GM19239 (cell line): ENCODE measurements around the gene PKD1.

ENCODE experiments used
- DNase-seq: peaks from one replicate; pipeline ENCODE4 v3.0.0; 2011; ENCODE audit warnings: low spot score; ENCODE audit not compliant: insufficient read length
- FAIRE-seq: peaks from 2 replicates; lab custom pipeline; 2011; peaks lifted over from hg19 to GRCh38; lab: Jason Lieb, UNC

The PKD1 gene

DNA sequence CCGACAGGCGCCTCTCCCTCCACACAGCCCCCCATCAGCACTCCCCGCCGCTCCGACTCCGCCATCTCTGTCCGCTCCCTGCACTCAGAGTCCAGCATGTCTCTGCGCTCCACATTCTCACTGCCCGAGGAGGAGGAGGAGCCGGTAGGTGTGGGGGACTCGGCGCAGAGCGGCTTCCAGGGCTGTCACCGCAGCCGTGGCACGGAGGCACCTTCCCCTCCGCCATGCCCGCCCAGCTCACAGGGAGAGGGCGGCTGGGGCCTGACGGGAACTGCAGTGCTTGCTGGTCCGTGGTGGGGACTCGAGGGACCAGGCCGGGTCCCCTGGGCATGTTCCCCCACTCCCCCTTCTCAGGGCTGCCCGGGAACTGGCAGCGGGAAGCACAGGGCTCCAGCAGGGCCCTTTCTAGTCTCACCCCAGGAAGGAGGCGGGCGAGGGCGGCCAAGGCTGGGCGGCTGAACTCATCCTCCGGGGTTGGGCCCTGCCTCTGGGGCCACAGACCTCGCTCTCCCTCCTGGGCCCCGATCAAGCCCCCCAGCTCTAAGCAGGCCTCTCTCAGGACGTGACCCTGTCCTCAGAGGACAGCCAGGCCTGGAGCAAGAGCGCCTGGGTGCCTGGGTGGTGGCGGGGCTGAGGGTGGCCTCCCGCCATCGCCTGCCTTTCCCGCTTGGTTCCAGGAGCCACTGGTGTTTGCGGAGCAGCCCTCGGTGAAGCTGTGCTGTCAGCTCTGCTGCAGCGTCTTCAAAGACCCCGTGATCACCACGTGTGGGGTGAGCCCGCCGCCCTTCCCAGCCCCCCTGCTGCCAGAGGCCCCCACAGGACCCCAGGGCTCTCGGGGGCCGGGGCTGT, 35.1 kb upstream of the PKD1 start:
- FAIRE-seq: no peak

DNA sequence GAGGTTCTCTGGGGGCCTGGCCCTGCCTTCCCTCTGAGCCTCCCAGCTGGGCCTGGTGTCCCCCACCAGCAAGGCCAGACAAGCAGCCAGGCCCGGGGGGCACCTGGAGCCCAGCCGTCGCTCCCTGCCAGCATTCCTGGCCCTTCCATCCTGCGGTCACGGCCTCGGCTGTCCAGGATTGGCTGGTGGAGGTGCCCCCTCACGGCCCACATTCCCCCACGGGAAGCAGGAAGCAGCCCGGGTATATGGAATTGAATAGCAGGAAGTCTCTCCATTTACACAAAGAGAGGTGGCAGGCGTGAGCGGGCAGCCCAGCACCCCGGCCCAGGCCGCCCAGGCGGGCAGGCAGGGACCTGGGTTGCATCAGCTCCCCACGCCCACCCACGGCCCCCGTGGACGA, 34.4 kb upstream of the PKD1 start:
- FAIRE-seq (no peak), DNase-seq (no peak)

More for the DNA sequence above, 35.1 kb upstream of the PKD1 start:
- no peak for DNase-seq

DNA sequence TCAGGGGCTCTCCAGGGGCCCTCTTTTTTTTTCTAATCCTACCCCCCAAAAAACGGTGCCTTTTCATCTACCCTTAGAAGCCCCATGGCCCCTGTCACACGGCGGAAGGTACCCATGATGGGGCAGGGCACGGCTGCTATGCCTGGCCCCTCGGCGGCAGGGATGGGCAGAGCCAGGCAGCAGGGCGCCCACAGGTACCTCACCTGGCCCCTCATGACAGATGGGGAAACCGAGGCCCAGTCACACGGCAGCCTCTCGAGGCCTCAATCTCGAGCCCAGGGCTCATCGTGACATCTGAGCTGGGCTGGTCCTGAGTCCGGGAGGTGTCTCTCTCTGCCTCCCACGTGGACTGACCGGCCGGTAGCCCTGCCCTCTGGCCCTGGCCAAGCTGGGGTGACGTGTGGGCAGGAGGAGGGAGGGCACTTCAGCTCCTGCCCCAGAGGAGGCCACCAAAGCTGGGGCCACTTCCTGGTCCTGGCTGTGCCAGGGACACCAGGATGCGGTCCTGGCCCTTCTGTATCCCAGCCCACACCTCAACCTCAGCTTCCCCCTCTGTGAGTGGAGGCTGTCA, 31.5 kb upstream of the PKD1 start:
- no peak for FAIRE-seq

DNA sequence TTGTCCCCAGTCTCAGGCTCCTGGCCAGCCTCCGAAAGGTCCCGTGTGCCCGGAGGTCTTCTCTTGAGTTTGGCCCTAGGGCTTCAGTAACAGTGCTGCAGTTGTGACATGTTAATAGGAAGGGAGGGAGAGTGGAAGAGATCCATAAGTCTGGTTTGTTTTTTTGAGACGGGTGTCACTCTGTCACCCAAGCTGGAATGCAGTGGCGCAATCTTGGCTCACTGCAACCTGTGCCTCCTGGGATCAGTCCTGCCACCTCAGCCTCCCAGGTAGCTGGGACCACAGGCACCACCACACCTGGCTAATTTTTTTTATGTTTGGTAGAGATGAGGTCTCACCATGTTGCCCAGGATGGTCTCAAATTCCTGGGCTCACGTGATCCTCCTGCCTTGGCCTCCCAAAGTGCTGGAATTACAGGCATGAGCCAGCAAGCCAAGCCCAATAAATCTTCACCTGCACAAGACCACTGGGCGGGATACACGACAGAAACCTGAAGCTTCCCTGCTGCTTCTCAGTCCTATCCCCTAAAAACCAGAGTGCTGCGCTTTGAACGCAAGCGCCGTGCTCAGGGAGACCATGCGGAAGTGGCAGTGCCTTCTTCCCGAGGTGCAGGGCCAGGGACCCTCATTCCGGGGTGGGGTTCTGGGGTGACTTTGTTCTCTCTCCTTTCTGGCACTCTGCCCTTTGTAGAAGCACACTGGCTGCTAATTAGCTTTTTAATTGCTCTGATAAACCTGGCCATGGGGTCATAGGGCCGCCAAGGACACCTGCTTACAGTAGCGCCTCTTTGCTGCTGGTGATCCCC, 30.8 kb upstream of the PKD1 start:
- no peak for DNase-seq
- FAIRE-seq: no peak

More for the DNA sequence above, 31.5 kb upstream of the PKD1 start:
- no peak for DNase-seq

DNA sequence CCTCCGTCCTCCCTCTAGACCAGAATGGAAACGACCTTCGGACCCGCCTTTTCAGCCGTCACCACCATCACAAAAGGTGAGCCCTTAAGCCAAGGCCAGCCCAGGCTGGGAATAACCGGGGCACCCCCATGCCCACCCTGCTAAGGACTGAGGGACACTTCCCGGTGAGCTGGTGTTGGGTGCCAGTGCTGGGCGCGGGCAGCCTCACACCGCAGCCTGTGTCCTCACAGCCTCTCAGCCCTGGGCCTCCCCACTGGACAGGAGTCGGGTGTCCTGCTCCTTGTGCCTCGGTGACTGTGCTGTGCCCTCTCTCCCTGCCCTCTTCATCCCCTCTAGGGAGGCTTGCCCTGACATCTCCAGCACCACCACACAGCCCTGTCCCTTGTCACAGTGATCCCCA, 30.2 kb upstream of the PKD1 start:
- FAIRE-seq (no peak), DNase-seq (no peak)

DNA sequence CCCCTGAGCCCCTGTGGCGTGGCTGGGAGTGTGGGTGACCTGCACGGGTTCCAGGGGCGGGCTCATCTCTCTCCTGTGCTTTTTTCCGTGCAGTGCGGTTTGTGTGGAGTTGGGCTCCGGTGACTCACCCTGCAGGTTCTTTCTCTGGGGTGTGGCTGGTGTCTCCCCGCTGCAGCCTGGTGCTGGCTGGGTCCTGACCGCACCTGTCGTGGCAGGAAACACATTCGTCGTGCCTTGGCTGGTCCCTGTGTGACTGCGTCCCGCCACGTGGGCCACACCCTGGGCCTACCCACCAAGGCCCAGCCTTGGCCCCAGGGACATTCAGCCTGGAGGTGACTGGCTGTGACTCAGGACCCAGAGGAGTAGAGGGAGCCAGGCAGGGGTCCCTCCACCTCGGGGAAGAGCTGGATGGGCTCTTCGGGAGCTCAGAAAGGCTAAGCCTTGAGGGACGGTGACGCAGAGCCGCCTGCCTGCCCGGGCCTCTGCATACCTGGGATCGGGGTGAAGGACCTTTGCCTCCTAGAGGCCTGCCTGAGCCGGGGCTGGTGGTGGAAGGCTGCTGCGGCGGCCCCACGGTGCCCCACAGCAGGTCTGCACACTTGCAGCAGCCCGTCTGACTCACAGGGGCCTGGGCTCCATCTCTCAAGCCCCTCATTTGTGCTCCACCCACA, 27.6 kb upstream of the PKD1 start:
- no peak for DNase-seq
- no peak for FAIRE-seq

DNA sequence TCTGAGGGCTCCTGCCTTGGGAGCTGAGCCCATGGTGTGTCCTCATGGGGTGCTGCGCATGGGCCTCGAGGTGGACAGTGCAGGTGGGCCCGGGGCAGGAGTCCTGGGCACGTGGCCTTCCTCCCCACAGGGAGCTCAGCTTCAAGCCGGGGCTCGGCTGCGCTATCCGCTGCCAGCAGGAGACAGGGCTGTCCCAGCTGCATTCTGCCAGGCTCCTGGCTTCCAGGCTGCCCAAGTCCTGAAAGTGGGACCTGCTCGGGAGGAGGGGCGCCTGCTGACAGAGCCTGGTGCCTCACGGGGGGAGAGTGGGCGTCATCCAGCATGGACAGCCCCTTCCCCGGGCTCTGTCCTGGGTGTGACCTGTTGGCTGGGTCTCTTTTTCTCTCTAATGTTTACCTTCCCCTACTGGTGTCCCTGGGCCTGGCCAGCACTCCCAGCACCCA, 27.0 kb upstream of the PKD1 start:
- FAIRE-seq (no peak), DNase-seq (no peak)

DNA sequence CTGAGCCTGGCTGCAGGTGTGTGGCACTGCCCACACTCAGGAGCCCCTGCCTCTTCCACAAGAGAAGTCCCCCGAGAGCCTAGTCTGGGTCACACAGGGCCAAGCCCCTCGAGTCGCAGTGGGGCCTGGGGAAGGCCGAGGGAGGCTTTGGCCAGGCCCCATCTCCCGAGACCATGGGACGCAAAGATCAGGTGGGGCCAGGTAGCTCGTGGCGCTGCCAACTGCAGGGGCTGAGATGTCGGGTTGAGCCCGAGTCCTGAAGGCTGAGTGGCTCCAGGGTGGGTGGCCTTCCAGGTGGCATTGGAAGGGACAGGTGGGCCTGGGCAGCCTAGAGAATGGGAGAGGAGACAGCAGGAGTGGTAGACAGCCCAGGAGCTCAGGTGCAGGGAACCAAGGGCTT, 26.2 kb upstream of the PKD1 start:
- no peak for FAIRE-seq
- DNase-seq: no peak

DNA sequence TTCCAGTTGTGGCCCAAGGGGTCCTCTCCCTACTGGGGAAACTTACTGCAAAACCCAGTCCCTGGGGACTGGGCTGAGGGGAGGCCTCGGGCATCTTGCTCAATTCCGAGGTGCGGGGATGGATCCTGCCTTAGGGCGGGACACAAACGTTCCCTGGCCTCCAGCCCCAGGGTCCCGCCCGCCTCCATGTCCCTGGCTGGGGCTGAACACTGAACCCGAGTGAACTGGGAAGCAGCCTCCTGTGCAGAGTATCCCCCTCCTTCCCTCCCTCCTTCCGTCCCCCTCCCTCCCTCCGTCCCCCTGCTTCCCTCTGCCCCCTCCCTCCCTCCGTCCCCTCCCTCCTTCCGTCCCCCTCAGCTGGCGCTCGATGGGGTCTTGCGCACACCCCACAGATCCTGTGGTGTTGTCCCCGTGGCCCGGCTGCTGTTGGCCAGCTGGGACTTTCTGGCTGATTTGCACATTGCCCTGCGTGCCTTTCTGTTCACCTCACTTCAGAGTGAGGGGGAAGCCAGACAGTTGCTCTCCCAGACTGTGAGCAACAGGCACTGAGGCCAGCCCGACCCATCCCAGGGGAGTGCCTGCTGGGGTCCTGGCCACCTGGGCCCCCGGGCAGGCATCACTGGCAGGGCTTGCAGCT, 25.3 kb upstream of the PKD1 start:
- FAIRE-seq (no peak), DNase-seq (no peak)

DNA sequence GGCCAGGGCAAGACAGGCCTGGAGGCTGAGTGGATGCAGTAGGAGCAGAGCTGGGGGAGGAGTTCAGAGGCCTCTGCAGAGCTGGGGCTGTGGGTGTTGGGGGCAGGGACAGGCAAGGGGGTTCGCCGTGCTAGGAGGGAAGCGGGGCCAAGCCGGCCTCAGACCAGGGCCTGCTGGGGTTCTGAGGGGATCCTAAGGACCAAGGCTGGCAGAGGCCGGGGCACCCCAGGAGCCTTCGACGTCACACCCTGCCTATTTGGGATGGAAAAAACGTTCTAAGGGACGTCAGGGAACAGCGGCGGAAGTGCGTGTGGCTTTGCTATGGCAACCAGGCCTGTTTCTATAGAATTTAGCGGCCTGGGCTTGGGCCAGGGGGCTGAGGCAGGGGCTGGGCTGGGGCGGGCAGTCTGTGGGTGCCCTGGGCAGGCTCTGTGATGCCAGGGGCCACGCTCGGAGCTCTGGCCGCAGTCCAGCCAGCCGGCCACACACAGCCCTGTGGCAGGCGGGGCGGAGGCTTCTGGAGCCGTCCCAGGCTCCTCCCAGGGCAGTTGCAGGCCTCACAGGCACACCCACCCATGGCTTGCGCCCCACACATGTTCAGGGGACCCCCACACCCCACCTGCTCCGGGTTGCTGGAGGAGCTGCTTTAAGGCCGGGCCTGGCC, 23.6 kb upstream of the PKD1 start:
- DNase-seq (no peak), FAIRE-seq (no peak)

DNA sequence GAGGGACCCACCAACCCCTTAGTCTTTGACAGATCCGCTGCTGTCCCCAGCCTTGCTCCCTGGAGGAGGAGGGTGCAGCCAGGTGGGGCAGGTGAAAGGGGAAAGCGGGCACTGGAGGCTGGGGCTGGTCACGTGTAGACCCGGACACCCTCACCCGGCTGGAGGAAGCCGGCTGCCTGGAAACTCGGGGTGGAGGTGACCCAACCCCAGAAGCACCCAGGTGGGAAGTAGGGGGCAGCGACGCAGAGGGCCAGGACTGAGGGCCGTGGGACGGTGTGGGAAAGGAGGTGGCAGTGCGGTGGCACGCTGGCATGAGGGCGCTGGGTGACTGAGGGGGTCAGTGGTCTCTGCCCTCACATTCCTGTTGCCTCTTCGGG, 22.6 kb upstream of the PKD1 start:
- no peak for DNase-seq
- FAIRE-seq: no peak

DNA sequence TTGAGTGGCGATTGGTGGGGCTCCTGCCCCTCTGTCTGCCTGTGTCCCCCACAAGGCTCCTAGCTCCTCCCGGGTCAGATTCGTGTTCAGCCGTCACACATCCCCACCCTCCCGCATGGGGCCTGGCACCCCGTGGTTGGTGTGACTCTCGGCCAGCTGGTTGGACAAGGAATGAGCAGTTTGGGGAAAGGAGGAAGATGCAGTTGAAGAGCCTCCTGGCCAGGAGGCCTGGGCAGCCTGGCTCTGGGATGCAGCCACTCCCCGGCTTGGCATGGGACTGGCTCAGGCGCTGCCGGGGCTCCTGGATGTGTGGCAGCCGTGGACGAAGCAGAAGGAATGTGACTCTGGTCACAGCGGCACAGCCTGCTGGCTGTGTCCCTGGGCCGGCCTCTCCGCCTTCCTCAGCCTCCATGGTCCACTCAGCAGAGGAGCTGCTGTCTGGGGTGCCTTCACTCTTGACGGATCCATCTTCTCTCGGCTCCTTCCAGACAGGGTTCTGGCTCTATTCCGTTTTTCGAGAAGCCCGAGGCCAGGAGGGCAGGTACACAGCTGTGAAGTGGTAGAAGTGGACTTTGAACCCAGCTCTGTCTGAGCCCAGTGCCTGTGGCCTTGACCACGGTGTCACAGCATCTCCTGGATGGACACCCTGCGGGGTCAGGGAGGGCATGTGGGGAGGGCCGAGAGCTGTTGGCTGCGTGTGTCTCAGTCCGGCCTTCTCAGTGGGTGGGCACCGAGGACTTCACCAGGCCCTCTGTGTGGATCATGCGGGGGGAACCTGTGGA, 22.0 kb upstream of the PKD1 start:
- no peak for DNase-seq
- no peak for FAIRE-seq

DNA sequence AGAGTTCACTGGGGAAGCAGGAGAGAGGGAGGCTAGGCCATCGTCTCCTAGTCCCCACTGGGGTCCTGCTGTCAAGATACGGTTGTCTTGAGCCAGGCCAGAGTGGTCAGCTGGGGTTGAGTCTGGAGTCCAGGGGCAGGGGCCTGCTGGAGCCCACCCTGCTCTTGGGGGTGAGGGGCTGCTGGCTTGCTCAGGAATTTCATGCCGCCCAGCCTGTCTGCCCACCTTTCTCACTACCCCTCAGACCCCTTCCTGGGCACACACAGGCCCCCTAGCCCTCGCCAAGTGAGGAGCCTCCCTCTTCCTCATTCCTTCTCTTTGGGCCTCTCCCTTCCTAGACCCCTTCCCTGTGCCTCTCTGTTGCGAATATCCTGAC, 21.1 kb upstream of the PKD1 start:
- FAIRE-seq: no peak
- DNase-seq: no peak

DNA sequence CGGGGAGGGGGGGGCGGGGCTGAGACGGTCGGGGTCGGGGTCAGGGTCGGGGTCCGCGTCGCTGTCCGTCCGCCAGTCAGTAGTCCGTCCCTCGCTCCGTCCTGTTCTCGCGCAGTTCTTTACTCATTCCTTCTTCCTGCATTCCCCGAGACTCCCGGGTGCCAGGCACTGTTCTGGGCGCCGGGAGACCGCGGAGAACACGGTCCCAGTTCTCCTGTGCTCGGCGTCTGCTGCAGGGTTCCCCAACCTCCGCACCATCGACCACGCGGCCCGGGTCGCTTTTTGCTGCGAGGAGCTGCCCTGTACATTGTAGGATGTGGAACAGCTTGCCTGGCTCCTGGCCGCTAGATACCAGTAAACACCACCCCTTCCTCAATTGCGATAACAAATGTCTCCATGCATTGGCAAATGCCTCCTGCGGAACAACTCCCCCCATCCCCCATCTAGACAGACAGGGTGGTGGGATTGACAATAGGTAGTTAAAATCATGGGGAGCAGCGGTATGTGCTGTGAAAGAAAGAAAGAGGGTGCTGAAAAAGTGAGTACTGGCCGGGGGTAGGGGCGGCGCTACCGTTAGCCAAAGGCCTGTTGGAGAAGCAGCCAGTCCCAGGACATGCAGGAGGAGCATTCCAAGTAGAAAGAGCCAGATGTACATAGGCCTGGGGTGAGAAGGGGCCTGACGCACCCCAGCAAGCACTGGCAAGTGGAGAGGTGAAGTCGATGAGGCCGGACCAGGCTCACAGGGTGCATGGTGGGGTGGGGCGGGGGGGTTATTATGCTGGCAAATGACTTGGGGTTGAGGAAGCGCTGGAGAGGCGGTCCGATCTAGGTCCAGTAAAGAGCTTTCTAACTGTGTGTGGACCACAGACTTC, 20.5 kb upstream of the PKD1 start:
- no peak for FAIRE-seq

DNA sequence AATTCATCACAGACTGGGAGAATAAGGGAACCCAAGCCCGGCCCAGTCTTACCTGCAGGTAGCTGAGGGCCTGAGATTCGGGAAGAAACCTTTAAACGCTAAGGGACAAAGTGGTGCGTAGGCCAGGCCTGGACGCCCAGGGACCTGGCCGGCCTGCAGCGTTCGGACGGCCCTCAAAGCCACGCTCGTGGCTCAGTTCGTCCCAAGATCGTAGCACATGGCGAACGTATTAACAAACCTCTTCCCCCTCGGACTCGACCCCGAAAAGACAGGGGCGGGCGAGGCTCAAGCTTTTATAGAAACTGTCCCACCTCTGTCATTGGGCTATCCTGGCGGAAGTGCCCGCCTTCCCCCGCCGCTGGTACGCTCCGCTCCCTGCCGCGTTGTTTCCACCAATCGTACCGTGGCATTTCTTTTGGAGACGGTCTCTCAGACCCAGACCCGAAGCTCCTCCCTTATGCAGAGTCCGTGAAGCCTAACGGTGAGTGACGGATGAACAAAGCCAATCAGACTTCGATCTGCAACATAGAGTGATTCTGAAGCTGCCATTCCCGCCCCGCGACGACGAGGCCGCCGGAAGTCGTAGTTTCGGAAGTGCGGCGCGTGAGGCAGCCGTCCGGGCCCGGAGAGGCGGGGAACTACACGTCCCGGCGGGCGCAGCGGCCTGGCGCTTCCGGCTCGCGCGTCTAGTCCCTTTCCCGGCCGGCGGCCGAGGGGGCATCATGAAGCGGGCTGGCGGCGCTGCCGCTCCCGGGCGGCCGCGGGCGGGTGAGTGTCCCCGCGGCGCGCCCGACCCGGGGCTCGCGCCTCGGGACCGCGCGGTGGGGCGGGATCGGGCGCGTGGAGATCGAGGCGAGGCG, 19.6 kb upstream of the PKD1 start, which contains the start of gene TRAF7:
TSS of gene TRAF7 (plus strand) at position 692 of the 860 bp plus-strand sequence. CDS start 8,139 bp downstream, outside the sequence.
- peak; percentile 99 for DNase-seq
- FAIRE-seq: peak; percentile 98

More for the DNA sequence above, 20.5 kb upstream of the PKD1 start:
- no peak for DNase-seq

DNA sequence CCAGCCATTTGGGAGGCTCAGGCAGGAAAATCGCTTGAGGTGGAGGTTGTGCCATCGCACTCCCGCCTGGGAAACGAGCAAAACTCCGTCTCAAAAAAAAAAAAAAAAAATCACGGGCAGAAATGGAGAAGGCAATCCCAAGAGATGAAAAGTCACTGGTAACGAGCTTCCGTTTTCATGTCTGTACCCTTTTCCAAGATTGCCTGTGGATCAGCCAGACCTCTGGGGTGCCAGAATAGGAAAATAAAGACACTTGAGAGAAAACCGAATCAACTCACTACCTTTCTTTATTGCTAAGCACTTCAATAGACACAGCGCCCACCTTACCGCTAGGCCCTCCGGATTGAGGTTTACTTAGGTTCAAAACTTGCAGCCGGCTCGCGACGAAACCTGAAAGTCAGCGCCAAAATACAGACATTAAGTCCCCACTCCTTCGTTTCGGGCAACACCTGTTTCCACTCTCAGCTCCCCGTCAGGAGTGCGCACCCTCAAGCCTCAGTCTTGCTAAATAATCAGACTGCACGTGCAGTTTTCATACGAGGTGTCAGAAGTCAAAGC, 18.9 kb upstream of the PKD1 start:
- DNase-seq: no peak
- FAIRE-seq: no peak
